Fibroblast of lung (primary cell): ENCODE measurements around the gene NMU. TPM values are rescaled to one million over a fixed set of nuclear protein-coding genes. Genes with fewer than 3 reads are reported as not detected.

ENCODE experiments used
- polyA plus RNA-seq, 2 donors: library from polyadenylated mRNA; depleted of rRNA in 1 of 2; stranded (reverse) in 1 of 2; unstranded in 1 of 2; fragments of >200 nt; gene quantifications; 2 replicates each; pipeline ENCODE4 v1.2.1, GENCODE V29; 2011 to 2012; ENCODE audit warnings: missing spikeins in 1 of 2
- total RNA-seq: library from RNA; depleted of rRNA; stranded (reverse); fragments of >200 nt; gene quantifications from 2 replicates; pipeline ENCODE4 v1.2.1, GENCODE V29; 2014

Gene NMU
- total and polyA plus RNA-seq, 2 donors (not counting 1 experiment from before 2014, with no cell fraction given) = 0.08 TPM; not detected in 1

Other genes with a start within 250 kb of the NMU start
- gene TMEM165, start 240.3 kb downstream of the NMU start, total RNA-seq = 98.9 and 108 TPM in 2 replicates
- 103 and 183 TPM in 2 replicates for gene TMEM165, start 240.3 kb downstream of the NMU start, polyA plus RNA-seq
- gene CLOCK, start 89.4 kb downstream of the NMU start, total RNA-seq = 17.7 and 27.4 TPM in 2 replicates
- gene CLOCK, start 89.4 kb downstream of the NMU start, polyA plus RNA-seq = 25.8 and 26.1 TPM in 2 replicates
- gene PDCL2, start 44.1 kb downstream of the NMU start, total RNA-seq = not detected in 2 replicates
- gene PDCL2, start 44.1 kb downstream of the NMU start, polyA plus RNA-seq = not detected in 2 replicates
- not detected in 2 replicates for gene EXOC1L, start 183.5 kb upstream of the NMU start, total RNA-seq
- gene EXOC1L, start 183.5 kb upstream of the NMU start, polyA plus RNA-seq = not detected in 2 replicates
- gene EXOC1, start 217.3 kb upstream of the NMU start, total RNA-seq = 54.4 and 64.2 TPM in 2 replicates
- gene EXOC1, start 217.3 kb upstream of the NMU start, polyA plus RNA-seq = 24.0 and 32.3 TPM in 2 replicates